HEK293 (cell line): ENCODE data around the gene USP6NL.

Experiments used
- CTCF ChIA-PET: fragments of 350-600 bp; formaldehyde crosslinking; extraction: SDS; loops from one replicate; lab custom pipeline; 2021; ENCODE audit warnings: antibody characterized with exemption; lab: Yijun Ruan, JAX
- POLR2A ChIA-PET: fragments of 300-600 bp; formaldehyde crosslinking; extraction: SDS; loops from one replicate; lab custom pipeline; 2020; ENCODE audit warnings: antibody characterized with exemption, inconsistent platforms; lab: Yijun Ruan, JAX
- H3K27ac ChIP-seq: fragments of 200-500 bp; sonication (Bioruptor generic); 2 replicates; pipeline ENCODE4 v1.5.1; 2014; ENCODE audit warnings: low read depth, low read length, control low read depth, inconsistent platforms; ENCODE audit errors: extremely low read depth
- H3K36me3 ChIP-seq, 2 experiments: fragments of 200-500 bp in 1 of 2; sonication (Bioruptor generic) in 1 of 2; 1 replicate in 1 of 2; 2 replicates in 1 of 2; pipeline ENCODE4 v1.5.1; 2014 to 2017; ENCODE audit warnings: inconsistent platforms in 2 of 2, low read length in 2 of 2; ENCODE audit not compliant: control insufficient read depth in 2 of 2, insufficient read depth in 1 of 2
- H3K4me1 ChIP-seq: fragments of 200-500 bp; sonication (Bioruptor generic); 2 replicates; pipeline ENCODE4 v1.5.1; 2014; ENCODE audit warnings: mild to moderate bottlenecking, low read length, inconsistent platforms; ENCODE audit not compliant: control insufficient read depth, insufficient read depth
- H3K4me3 ChIP-seq: 2 replicates; pipeline ENCODE4 v1.5.1; 2011; ENCODE audit warnings: low read depth, mild to moderate bottlenecking, control low read depth, low read length, moderate library complexity
- H3K9me3 ChIP-seq: fragments of 200-500 bp; sonication (Bioruptor generic); 2 replicates; pipeline ENCODE4 v1.5.1; 2014; ENCODE audit warnings: low read depth, low read length, inconsistent platforms; ENCODE audit not compliant: control insufficient read depth, insufficient read depth
- GFI1B ChIP-seq: fragments of 450-650 bp; formaldehyde crosslinking; IDR thresholded peaks from 2 replicates; pipeline ENCODE4 v1.5.1; 2016; ENCODE audit warnings: missing biosample characterization, missing genetic modification characterization
- IKZF3 ChIP-seq: fragments of 450-650 bp; IDR thresholded peaks from 2 replicates; pipeline ENCODE4 v1.5.0; 2018; ENCODE audit warnings: missing biosample characterization, mild to moderate bottlenecking, missing genetic modification characterization, moderate library complexity
- KLF1 ChIP-seq: fragments of 450-650 bp; formaldehyde crosslinking; IDR thresholded peaks from 2 replicates; pipeline ENCODE4 v1.5.1; 2016; ENCODE audit warnings: missing biosample characterization, missing genetic modification characterization
- MEIS1 ChIP-seq: sonication (generic); formaldehyde crosslinking; IDR thresholded peaks from 2 replicates; pipeline ENCODE4 v1.8.1; 2022; ENCODE audit warnings: missing genetic modification reagents, mild to moderate bottlenecking, borderline replicate concordance
- SCRT1 ChIP-seq: fragments of 450-650 bp; formaldehyde crosslinking; IDR thresholded peaks from 2 replicates; pipeline ENCODE4 v1.5.1; 2016; ENCODE audit warnings: missing biosample characterization, missing genetic modification characterization, borderline replicate concordance
- SP7 ChIP-seq: fragments of 450-650 bp; formaldehyde crosslinking; IDR thresholded peaks from 2 replicates; pipeline ENCODE4 v1.5.1; 2016; ENCODE audit warnings: missing biosample characterization, missing genetic modification characterization
- ZNF138 ChIP-seq: fragments of 450-650 bp; formaldehyde crosslinking; IDR thresholded peaks from 2 replicates; pipeline ENCODE4 v1.5.1; 2016; ENCODE audit warnings: missing biosample characterization, missing genetic modification characterization, borderline replicate concordance
- ZNF175 ChIP-seq: fragments of 450-650 bp; formaldehyde crosslinking; IDR thresholded peaks from 2 replicates; pipeline ENCODE4 v1.5.1; 2016; ENCODE audit warnings: missing biosample characterization, missing genetic modification characterization
- ZNF433 ChIP-seq: fragments of 450-650 bp; formaldehyde crosslinking; IDR thresholded peaks from 2 replicates; pipeline ENCODE4 v1.5.1; 2016; ENCODE audit warnings: missing biosample characterization, missing genetic modification characterization, low read depth
- ZNF610 ChIP-seq: fragments of 450-650 bp; formaldehyde crosslinking; IDR thresholded peaks from 2 replicates; pipeline ENCODE4 v1.5.1; 2016; ENCODE audit warnings: missing biosample characterization, missing genetic modification characterization, borderline replicate concordance
- ZNF624 ChIP-seq: fragments of 450-650 bp; formaldehyde crosslinking; IDR thresholded peaks from 2 replicates; pipeline ENCODE4 v1.5.1; 2017; ENCODE audit warnings: missing biosample characterization, missing genetic modification characterization
- ZNF776 ChIP-seq: fragments of 450-650 bp; formaldehyde crosslinking; IDR thresholded peaks from 2 replicates; pipeline ENCODE4 v1.5.0; 2017; ENCODE audit warnings: missing biosample characterization, missing genetic modification characterization, borderline replicate concordance
- ZNF843 ChIP-seq: fragments of 450-650 bp; formaldehyde crosslinking; IDR thresholded peaks from 2 replicates; pipeline ENCODE4 v1.5.1; 2016; ENCODE audit warnings: missing biosample characterization, missing genetic modification characterization
- TF ChIP-seq, protein P1 (sequence below): fragments of 450-650 bp; formaldehyde crosslinking; IDR thresholded peaks from 2 replicates; pipeline ENCODE4 v1.5.1; 2016; ENCODE audit warnings: missing biosample characterization, missing genetic modification characterization
- TF ChIP-seq, protein P2 (sequence below): fragments of 450-650 bp; formaldehyde crosslinking; IDR thresholded peaks from 2 replicates; pipeline ENCODE4 v1.5.1; 2016; ENCODE audit warnings: missing biosample characterization, missing genetic modification characterization
- TF ChIP-seq, protein P3 (sequence below): fragments of 450-650 bp; formaldehyde crosslinking; IDR thresholded peaks from 2 replicates; pipeline ENCODE4 v1.5.1; 2016; ENCODE audit warnings: missing biosample characterization, missing genetic modification characterization
- TF ChIP-seq, protein P4 (sequence below): fragments of 450-650 bp; formaldehyde crosslinking; IDR thresholded peaks from 2 replicates; pipeline ENCODE4 v1.5.1; 2016; ENCODE audit warnings: missing biosample characterization, missing genetic modification characterization
- TF ChIP-seq, protein P5 (sequence below): fragments of 450-650 bp; formaldehyde crosslinking; IDR thresholded peaks from 2 replicates; pipeline ENCODE4 v1.5.1; 2017; ENCODE audit warnings: missing biosample characterization, missing genetic modification characterization
- TF ChIP-seq, protein P6 (sequence below): IDR thresholded peaks from 2 replicates; pipeline ENCODE4 v1.6.1; 2011; ENCODE audit warnings: mild to moderate bottlenecking, low read depth, low read length, borderline replicate concordance

The USP6NL gene

DNA sequence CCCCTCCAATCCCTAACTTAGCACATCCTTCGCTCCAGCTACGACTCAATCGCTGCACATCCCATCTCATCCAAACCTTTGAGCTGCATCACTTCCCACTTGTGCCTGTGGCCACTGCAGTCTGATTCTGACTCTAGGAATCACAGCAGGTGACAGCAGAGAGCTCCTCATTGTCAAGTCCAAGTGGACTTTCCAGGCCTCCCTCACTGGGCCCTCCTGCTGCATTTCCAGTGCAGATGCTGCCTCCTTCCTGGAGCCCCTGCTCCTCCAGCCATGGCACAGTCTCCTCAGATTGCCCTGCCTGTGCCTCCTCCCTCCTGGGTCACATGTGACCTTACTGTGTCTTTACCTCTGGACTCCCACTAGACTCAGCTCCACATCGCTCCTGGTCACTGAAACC is 157.3 kb downstream of the USP6NL start:
- no peaks in the 10 kb centered on the region for H3K4me1 ChIP-seq
- H3K9me3 ChIP-seq = no peaks in the 10 kb centered on the region
- ChIA-PET CTCF (interaction anchor here (0.5 kb wide), 1 partner anchor 14 kb away, joined by 3 read pairs; no protein-coding TSS in a partner anchor), POLR2A (no interaction called here)
- TF ChIP-seq, protein P1, sequence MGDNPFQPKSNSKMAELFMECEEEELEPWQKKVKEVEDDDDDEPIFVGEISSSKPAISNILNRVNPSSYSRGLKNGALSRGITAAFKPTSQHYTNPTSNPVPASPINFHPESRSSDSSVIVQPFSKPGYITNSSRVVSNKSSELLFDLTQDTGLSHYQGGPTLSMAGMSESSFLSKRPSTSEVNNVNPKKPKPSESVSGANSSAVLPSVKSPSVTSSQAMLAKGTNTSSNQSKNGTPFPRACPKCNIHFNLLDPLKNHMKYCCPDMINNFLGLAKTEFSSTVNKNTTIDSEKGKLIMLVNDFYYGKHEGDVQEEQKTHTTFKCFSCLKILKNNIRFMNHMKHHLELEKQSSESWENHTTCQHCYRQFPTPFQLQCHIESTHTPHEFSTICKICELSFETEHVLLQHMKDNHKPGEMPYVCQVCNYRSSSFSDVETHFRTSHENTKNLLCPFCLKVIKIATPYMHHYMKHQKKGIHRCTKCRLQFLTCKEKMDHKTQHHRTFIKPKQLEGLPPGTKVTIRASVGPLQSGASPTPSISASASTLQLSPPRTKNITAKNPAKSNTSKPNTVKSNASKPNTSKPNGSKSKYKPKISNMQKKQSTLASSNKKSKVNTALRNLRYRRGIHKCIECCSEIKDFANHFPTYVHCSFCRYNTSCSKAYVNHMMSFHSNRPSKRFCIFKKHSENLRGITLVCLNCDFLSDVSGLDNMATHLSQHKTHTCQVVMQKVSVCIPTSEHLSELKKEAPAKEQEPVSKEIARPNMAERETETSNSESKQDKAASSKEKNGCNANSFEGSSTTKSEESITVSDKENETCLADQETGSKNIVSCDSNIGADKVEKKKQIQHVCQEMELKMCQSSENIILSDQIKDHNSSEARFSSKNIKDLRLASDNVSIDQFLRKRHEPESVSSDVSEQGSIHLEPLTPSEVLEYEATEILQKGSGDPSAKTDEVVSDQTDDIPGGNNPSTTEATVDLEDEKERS (tag by site-specific recombination) = no peak
- TF ChIP-seq, protein P2, sequence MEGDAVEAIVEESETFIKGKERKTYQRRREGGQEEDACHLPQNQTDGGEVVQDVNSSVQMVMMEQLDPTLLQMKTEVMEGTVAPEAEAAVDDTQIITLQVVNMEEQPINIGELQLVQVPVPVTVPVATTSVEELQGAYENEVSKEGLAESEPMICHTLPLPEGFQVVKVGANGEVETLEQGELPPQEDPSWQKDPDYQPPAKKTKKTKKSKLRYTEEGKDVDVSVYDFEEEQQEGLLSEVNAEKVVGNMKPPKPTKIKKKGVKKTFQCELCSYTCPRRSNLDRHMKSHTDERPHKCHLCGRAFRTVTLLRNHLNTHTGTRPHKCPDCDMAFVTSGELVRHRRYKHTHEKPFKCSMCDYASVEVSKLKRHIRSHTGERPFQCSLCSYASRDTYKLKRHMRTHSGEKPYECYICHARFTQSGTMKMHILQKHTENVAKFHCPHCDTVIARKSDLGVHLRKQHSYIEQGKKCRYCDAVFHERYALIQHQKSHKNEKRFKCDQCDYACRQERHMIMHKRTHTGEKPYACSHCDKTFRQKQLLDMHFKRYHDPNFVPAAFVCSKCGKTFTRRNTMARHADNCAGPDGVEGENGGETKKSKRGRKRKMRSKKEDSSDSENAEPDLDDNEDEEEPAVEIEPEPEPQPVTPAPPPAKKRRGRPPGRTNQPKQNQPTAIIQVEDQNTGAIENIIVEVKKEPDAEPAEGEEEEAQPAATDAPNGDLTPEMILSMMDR (tag by site-specific recombination) = no peak
- TF ChIP-seq ZNF175 (tag by site-specific recombination) (no peak), ZNF433 (tag by site-specific recombination) (no peak), MEIS1 (CRISPR knock-in tag) (no peak), KLF1 (tag by site-specific recombination) (no peak), ZNF843 (tag by site-specific recombination) (no peak), IKZF3 (tag by site-specific recombination) (no peak), ZNF610 (tag by site-specific recombination) (no peak)
- TF ChIP-seq, protein P3, sequence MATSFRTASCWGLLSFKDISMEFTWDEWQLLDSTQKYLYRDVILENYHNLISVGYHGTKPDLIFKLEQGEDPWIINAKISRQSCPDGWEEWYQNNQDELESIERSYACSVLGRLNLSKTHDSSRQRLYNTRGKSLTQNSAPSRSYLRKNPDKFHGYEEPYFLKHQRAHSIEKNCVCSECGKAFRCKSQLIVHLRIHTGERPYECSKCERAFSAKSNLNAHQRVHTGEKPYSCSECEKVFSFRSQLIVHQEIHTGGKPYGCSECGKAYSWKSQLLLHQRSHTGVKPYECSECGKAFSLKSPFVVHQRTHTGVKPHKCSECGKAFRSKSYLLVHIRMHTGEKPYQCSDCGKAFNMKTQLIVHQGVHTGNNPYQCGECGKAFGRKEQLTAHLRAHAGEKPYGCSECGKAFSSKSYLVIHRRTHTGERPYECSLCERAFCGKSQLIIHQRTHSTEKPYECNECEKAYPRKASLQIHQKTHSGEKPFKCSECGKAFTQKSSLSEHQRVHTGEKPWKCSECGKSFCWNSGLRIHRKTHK (tag by site-specific recombination) = no peak
- TF ChIP-seq, protein P4, sequence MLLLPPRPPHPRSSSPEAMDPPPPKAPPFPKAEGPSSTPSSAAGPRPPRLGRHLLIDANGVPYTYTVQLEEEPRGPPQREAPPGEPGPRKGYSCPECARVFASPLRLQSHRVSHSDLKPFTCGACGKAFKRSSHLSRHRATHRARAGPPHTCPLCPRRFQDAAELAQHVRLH (tag by site-specific recombination) = no peak
- no peaks in the 10 kb centered on the region for H3K36me3 ChIP-seq
- no peak overlapping the region for H3K4me3 ChIP-seq
- no peak overlapping the region for H3K27ac ChIP-seq

DNA sequence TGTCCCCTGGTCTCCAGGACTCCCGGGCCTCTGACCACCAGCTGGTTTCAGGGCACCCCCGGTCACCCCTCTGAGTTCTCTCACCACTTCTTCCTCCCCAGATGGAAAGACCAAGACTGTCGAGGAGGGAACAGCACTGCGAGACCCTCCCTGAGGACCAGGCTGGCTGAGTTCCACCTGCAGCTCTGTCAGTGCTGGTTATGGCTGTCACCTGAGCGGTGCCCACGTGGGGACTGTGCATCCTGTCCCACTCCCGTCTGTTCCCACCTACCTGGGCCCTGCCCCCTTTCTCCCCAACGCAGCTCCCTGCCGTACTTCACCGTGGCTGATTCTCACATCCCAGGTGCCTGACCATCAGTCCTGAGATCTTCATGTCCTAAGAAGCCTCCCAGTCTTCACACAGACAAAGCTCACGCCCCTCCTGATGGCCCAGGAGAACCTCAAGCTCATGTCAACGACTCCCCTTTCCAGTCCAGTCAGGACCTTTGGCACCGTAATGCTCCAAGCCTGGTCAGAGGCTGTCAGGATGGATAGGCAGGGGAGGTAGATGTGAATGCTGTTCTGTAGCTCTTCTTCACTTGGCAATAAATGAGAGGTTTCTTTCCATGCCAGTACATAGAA is 159.7 kb downstream of the USP6NL start:
- POLR2A ChIA-PET = no interaction called here
- no peak overlapping the region for H3K4me3 ChIP-seq
- H3K36me3 ChIP-seq = no peaks in the 10 kb centered on the region
- no peak overlapping the region for H3K27ac ChIP-seq
- CTCF ChIA-PET = no interaction called here
- no peaks in the 10 kb centered on the region for H3K9me3 ChIP-seq
- no peaks in the 10 kb centered on the region for H3K4me1 ChIP-seq
- TF ChIP-seq GFI1B (tag by site-specific recombination) (no peak), ZNF776 (tag by site-specific recombination) (no peak), SCRT1 (no peak), SP7 (tag by site-specific recombination) (no peak), ZNF624 (tag by site-specific recombination) (no peak), ZNF843 (tag by site-specific recombination) (no peak), ZNF138 (tag by site-specific recombination) (no peak)
- TF ChIP-seq, protein P5, sequence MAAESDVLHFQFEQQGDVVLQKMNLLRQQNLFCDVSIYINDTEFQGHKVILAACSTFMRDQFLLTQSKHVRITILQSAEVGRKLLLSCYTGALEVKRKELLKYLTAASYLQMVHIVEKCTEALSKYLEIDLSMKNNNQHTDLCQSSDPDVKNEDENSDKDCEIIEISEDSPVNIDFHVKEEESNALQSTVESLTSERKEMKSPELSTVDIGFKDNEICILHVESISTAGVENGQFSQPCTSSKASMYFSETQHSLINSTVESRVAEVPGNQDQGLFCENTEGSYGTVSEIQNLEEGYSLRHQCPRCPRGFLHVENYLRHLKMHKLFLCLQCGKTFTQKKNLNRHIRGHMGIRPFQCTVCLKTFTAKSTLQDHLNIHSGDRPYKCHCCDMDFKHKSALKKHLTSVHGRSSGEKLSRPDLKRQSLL (tag by site-specific recombination) = no peak
- TF ChIP-seq, protein P6, sequence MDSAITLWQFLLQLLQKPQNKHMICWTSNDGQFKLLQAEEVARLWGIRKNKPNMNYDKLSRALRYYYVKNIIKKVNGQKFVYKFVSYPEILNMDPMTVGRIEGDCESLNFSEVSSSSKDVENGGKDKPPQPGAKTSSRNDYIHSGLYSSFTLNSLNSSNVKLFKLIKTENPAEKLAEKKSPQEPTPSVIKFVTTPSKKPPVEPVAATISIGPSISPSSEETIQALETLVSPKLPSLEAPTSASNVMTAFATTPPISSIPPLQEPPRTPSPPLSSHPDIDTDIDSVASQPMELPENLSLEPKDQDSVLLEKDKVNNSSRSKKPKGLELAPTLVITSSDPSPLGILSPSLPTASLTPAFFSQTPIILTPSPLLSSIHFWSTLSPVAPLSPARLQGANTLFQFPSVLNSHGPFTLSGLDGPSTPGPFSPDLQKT = no peak
